ENCODE results near the gene DUSP7. TPM values are rescaled to one million over a fixed set of nuclear protein-coding genes. Genes with fewer than 3 reads are reported as not detected.

The DUSP7 gene
- polyA plus RNA-seq, 1 experiment = 17.8 TPM

DNA sequence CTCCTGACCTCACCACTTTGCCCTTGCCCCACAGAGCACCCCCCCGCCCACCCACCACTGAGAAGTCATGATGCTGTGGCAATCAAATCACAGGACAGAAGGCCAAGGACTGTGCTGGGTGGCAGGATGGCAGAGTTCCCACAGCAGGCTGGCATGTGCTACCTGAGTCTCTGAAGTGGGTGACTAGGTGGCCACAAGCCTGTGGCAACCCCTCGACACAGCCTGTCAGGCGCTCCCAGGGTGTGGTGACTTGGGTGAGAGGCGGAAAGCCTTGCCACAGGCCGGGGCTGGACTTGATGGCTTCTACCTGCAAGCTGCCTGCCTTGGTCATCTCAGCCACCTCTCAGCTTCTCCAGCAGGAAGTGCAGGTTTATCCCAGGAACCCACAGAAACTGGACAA lies 15.6 kb upstream of the DUSP7 start:
- Histone ChIP-seq H3K27ac (ENCODE audit: low read depth, low read length) (no peak overlapping the region), H3K9me3 (ENCODE audit: control insufficient read depth, insufficient read depth, low read length) (no peaks in the 10 kb centered on the region), H3K4me3 (ENCODE audit: low read depth, low read length) (no peak overlapping the region), H3K27me3 (ENCODE audit: control insufficient read depth, insufficient read depth, low read length) (no peaks in the 10 kb centered on the region)
- ChIA-PET CTCF (no interaction called here), POLR2A (no interaction called here)
- TF ChIP-seq, protein P1, sequence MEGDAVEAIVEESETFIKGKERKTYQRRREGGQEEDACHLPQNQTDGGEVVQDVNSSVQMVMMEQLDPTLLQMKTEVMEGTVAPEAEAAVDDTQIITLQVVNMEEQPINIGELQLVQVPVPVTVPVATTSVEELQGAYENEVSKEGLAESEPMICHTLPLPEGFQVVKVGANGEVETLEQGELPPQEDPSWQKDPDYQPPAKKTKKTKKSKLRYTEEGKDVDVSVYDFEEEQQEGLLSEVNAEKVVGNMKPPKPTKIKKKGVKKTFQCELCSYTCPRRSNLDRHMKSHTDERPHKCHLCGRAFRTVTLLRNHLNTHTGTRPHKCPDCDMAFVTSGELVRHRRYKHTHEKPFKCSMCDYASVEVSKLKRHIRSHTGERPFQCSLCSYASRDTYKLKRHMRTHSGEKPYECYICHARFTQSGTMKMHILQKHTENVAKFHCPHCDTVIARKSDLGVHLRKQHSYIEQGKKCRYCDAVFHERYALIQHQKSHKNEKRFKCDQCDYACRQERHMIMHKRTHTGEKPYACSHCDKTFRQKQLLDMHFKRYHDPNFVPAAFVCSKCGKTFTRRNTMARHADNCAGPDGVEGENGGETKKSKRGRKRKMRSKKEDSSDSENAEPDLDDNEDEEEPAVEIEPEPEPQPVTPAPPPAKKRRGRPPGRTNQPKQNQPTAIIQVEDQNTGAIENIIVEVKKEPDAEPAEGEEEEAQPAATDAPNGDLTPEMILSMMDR (IDR thresholded peaks at IDR 0.05; ENCODE audit: low read depth, low read length) = no peak
- no peak for DNase-seq (ENCODE audit: low read depth, low spot score)

DNA sequence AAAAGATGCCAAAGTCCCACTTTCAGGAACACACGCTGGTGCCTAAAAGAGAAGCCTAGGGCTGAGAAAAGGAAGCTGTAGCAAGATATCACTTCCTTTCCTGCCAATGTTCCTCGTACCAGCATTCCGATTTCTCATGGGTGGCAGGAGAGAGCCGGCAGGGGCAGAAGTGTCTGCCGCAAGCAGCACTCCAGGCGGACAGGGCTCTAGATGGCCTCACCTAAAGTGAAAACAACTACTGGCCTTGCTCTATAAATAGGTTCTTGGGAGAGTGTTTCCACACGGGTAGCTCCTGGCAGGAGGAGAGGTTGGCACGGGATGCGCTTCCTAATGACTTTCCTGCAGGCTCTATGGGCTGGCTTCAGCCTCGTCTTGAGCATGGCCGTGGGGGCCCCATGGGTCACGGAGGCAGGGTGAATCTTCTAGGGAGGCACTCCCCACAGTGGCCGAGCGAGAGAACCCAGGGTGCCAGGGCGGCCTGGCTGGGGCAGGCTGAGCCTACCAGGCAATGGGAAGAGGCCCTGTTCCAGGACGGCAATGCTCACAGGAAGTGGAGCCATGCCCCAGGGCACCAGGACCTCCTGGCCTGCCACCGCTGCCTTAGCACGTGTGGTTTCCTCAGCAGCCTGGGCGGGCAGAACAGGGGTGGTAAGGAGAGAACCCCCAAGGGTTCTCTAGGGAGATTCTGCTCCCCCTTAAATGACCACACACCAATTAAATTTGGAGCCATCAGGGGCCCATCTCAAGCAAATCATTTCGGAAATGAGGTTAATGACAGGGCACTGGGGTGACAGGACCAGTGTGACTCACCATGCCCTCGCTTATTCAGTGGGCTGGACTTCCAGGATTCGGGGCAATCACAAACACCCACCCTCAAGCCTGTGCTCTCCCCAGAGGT lies 14.6 kb upstream of the DUSP7 start:
- H3K27ac ChIP-seq (ENCODE audit: low read depth, low read length) = no peak overlapping the region
- POLR2A ChIA-PET = interaction anchor here (1.0 kb wide), 1 partner anchor 14 kb away, joined by 3 read pairs; no protein-coding TSS in a partner anchor
- no peaks in the 10 kb centered on the region for H3K27me3 ChIP-seq (ENCODE audit: control insufficient read depth, insufficient read depth, low read length)
- no peak for DNase-seq (ENCODE audit: low read depth, low spot score)
- TF ChIP-seq, protein P1 (IDR thresholded peaks at IDR 0.05; ENCODE audit: low read depth, low read length) = no peak
- no peak overlapping the region for H3K4me3 ChIP-seq (ENCODE audit: low read depth, low read length)
- H3K9me3 ChIP-seq (ENCODE audit: control insufficient read depth, insufficient read depth, low read length) = no peaks in the 10 kb centered on the region
- CTCF ChIA-PET = no interaction called here

DNA sequence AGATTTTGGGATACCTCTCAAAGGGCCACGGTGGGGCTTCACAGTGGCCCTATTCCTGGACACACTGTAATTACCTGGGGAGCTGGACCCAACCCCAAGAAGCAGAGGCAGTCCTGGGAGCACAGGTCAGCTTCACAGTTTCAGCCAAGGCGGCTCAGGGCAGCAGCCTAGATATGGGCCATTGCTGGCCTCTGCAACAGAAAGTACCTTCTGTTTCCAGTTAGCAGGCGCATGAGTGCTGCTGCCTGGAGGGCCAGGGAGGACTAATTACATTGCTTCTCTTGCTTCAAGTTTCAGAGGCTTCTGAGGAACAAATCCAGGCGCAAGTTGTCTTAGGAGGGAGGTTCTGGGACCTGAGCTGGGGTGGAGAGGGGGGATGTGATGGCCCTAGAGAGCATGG lies 13.5 kb upstream of the DUSP7 start:
- Histone ChIP-seq H3K27ac (ENCODE audit: low read depth, low read length) (no peak overlapping the region), H3K9me3 (ENCODE audit: control insufficient read depth, insufficient read depth, low read length) (no peaks in the 10 kb centered on the region), H3K4me3 (ENCODE audit: low read depth, low read length) (no peak overlapping the region), H3K27me3 (ENCODE audit: control insufficient read depth, insufficient read depth, low read length) (no peaks in the 10 kb centered on the region)
- ChIA-PET POLR2A (interaction anchor here (1.0 kb wide), 1 partner anchor 13 kb away, joined by 3 read pairs; no protein-coding TSS in a partner anchor), CTCF (no interaction called here)
- DNase-seq (ENCODE audit: low read depth, low spot score) = no peak
- TF ChIP-seq, protein P1 (IDR thresholded peaks at IDR 0.05; ENCODE audit: low read depth, low read length) = no peak

DNA sequence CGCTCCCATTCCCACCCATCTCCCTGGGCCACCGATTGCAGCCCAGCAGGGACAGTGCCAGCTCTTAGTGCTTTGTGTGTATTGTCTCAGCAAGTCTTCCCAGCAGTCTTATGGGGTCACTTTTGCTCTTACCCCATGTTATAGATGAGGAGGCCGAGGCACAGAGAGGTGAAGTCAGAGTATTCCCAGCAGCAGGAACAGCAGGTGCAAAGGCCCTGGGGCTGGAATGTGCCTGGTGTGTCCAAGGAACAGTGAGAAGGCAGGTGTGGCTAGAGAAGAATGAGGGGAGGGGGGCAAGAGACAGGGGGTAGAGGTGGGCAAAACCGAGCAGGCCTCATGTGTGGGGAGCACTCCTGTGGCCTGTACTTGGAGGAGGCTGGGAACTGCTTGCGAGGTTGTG lies 12.8 kb upstream of the DUSP7 start:
- H3K4me3 ChIP-seq (ENCODE audit: low read depth, low read length) = no peak overlapping the region
- no peak overlapping the region for H3K27ac ChIP-seq (ENCODE audit: low read depth, low read length)
- no peaks in the 10 kb centered on the region for H3K9me3 ChIP-seq (ENCODE audit: control insufficient read depth, insufficient read depth, low read length)
- TF ChIP-seq, protein P1 (IDR thresholded peaks at IDR 0.05; ENCODE audit: low read depth, low read length) = no peak
- ChIA-PET CTCF (no interaction called here), POLR2A (no interaction called here)
- no peak for DNase-seq (ENCODE audit: low read depth, low spot score)
- no peaks in the 10 kb centered on the region for H3K27me3 ChIP-seq (ENCODE audit: control insufficient read depth, insufficient read depth, low read length)

DNA sequence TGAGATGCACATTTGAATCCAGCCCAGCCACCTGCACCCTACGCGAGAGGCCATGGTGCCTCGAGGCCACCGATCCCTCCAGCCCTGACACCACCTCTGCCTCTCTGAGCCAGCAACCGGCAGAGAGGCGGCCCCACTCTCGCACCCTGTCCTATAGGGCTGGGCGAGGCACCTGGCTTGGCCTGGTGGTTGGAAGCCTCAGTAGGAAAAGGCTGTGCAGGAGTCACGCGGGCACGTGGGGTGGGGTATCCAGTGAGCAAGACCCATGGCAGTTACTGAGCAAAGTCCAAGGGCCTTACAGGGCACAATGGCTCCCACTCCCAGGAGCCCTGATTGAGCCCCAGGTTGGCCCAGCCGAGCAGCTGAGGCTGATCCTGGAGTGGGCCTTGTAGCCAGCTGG lies 12.4 kb upstream of the DUSP7 start:
- no peak overlapping the region for H3K27ac ChIP-seq (ENCODE audit: low read depth, low read length)
- DNase-seq (ENCODE audit: low read depth, low spot score) = no peak
- ChIA-PET POLR2A (no interaction called here), CTCF (no interaction called here)
- no peak overlapping the region for H3K4me3 ChIP-seq (ENCODE audit: low read depth, low read length)
- H3K9me3 ChIP-seq (ENCODE audit: control insufficient read depth, insufficient read depth, low read length) = no peaks in the 10 kb centered on the region
- no peaks in the 10 kb centered on the region for H3K27me3 ChIP-seq (ENCODE audit: control insufficient read depth, insufficient read depth, low read length)
- TF ChIP-seq, protein P1 (IDR thresholded peaks at IDR 0.05; ENCODE audit: low read depth, low read length) = no peak

Data from AG04450 (cell line).